Psoas muscle (tissue), 7 donors: ENCODE measurements around the gene AS3MT. TPM values are rescaled to one million over a fixed set of nuclear protein-coding genes. Genes with fewer than 3 reads are reported as not detected.

Experiments used
- polyA plus RNA-seq, 3 donors: library from polyadenylated mRNA; stranded (reverse); fragments of 200-250 nt; gene quantifications; one replicate each; pipeline ENCODE4 v1.2.3, GENCODE V29; 2013
- total RNA-seq, 4 donors: library from RNA; stranded (reverse); fragmentation: NEBNext Ultra II Directional in 2 of 4; extraction: Animal tissue kit (Norgen Biotek cat#: 25700) in 2 of 4; gene quantifications; one replicate each; pipeline versions ENCODE4 v1.2.1 to v1.2.4, GENCODE V29; 2021 to 2023
- donor health status: healthy with polysubstance abuse.
- donor health status: DM: no; HTN: no; CAD: no; lungs with moderate emphysema.
- donor health status: Bipolar disorder and iron deficiency.
- donor health status: healthy.
- donor health status: DM: no; HTN: no; CAD: no.
- donor health status: DM: no; HTN: no; CAD: no.
- donor health status: DM: yes; HTN: yes; CAD: no.

AS3MT gene
- total and polyA plus RNA-seq, 7 donors: 0.96 to 4.9 (median 2.2) TPM

Other genes starting within 250 kb of the AS3MT start
- gene TRIM8, start 225.0 kb upstream of the AS3MT start, total RNA-seq: 100 to 1,000 TPM in 3 of 4 donors, 10 to 100 TPM in 1; 97.2 to 166 (median 111) TPM
- 10 to 100 TPM; 57.6 to 72.4 (median 72.3) TPM for gene TRIM8, start 225.0 kb upstream of the AS3MT start, polyA plus RNA-seq
- gene ARL3, start 155.1 kb upstream of the AS3MT start, total RNA-seq: 1 to 10 TPM; 2.8 to 5.3 (median 3.3) TPM
- 1 to 10 TPM; 3.4 to 6.5 (median 4.9) TPM for gene ARL3, start 155.1 kb upstream of the AS3MT start, polyA plus RNA-seq
- 1 to 10 TPM; 1.2 to 3.2 (median 2.0) TPM for gene SFXN2, start 154.8 kb upstream of the AS3MT start, total RNA-seq
- 1 to 10 TPM in 2 of 3 donors, under 1 TPM in 1; 0.45 to 1.7 (median 1.5) TPM for gene SFXN2, start 154.8 kb upstream of the AS3MT start, polyA plus RNA-seq
- gene WBP1L, start 125.5 kb upstream of the AS3MT start, total RNA-seq: 10 to 100 TPM; 47.2 to 77.2 (median 54.5) TPM
- 10 to 100 TPM; 26.4 to 56.4 (median 54.1) TPM for gene WBP1L, start 125.5 kb upstream of the AS3MT start, polyA plus RNA-seq
- 10 to 100 TPM in 1 of 4 donors, under 1 TPM in 2, not detected in 1; 0.17 to 21.1 (median 0.82) TPM for gene CYP17A1, start 32.1 kb upstream of the AS3MT start, total RNA-seq
- under 1 TPM; 0.03 to 0.24 (median 0.18) TPM for gene CYP17A1, start 32.1 kb upstream of the AS3MT start, polyA plus RNA-seq
- 10 to 100 TPM; 13.3 to 23.9 (median 19.0) TPM for gene BORCS7, start 15.2 kb upstream of the AS3MT start, total RNA-seq
- 10 to 100 TPM; 15.3 to 31.9 (median 31.0) TPM for gene BORCS7, start 15.2 kb upstream of the AS3MT start, polyA plus RNA-seq
- gene CNNM2, start 48.8 kb downstream of the AS3MT start, total RNA-seq: 1 to 10 TPM in 3 of 4 donors, under 1 TPM in 1; 0.49 to 2.6 (median 1.6) TPM
- gene CNNM2, start 48.8 kb downstream of the AS3MT start, polyA plus RNA-seq: 1 to 10 TPM in 1 of 3 donors, under 1 TPM in 2; 0.53 to 1.3 (median 0.91) TPM